ENCODE data around the gene MAPKBP1. TPM values are rescaled to one million over a fixed set of nuclear protein-coding genes. Genes with fewer than 3 reads are reported as not detected.

The MAPKBP1 gene
- total RNA-seq, 1 donor from 2014 or later = 19.4 TPM

DNA sequence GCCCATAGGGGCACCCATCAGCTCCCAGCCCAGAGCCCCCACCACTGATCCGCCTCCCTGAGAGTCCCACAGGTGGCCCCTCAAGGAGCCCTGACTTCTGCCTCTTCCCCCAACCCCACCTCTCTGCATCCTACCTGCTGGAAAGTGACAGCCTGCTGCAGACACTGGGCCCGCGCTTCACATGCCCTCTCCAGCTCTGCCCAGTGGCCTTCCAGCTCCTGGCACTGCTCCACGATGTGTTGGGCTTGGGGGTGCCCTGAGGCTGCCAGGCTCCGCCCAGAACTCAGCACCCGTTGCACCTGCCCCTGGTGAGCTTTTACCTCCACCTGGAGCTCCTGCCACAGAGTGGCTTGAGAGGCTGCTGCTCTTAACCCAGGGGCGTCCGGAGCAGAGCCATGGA lies 99.4 kb downstream of the MAPKBP1 start:
- no peak for DNase-seq

DNA sequence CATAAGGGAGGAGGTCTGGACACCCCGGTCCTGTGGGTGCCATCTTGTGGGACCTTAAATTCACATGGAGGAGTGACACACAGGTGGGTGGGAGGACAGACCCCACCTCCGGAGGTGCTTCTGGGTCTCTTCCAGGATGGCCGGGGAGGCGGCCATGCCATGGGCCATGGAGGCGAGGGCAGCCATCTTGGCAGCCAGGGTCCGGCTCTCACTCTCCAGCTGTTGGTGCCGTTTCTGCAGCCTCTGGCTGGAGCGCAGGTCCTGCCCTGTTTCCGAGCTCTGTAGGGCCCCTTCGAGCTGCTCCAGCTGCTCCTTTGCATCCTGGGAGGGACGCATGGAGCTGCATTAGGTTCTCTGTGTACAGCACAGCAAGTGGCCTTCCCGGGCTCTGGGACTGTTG lies 100.5 kb downstream of the MAPKBP1 start:
- DNase-seq = no peak

DNA sequence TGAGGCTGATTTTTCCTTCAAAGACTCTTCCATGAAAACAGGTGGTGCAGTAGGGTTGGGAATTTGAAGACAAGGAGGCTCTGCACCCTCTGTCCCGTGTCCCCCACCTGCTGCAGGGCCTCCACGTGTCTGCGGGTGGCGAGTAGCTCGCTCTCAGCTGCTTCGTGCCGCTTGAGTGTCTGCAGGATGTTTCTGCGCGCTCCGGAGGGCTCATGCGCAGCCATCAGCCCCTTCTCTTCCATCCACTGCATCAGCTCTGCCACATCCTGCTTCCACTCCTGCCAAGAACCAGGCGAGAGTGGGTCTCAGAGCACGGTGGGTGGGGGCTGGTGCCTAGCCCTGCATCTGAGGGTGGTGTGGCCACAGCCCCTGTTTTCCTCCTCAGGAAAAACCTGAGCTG lies 101.7 kb downstream of the MAPKBP1 start:
- DNase-seq = no peak

DNA sequence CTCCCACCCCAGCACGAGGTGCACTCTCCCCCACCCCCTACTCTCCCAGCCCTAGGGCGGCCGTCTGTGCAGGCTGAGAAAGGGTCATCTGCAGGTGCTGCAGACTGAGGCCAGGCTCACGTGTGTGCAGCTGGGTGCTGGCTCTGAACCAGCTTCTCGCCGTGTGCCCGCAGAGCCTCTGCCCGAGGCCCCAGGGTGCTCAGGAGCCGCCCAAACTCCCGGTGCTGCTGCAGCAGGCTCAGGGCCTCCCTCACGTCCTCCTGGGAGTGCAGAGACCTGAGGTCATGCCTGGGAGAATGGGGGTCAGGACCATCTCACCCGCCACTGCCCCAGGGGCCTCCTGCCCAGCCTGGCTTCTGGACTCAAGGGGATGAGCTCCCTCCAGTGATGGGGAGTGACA lies 102.4 kb downstream of the MAPKBP1 start:
- no peak for DNase-seq

Other genes starting within 250 kb of the MAPKBP1 start
- gene RPAP1, start 230.2 kb upstream of the MAPKBP1 start, total RNA-seq = 35.9 and 68.0 TPM in 2 replicates
- 2.6 and 5.0 TPM in 2 replicates for gene TYRO3, start 215.3 kb upstream of the MAPKBP1 start, total RNA-seq
- 42.0 and 59.7 TPM in 2 replicates for gene MGA, start 114.1 kb upstream of the MAPKBP1 start, total RNA-seq
- gene JMJD7, start 53.6 kb downstream of the MAPKBP1 start, total RNA-seq = 4.1 and 5.3 TPM in 2 replicates
- gene PLA2G4B, start 64.4 kb downstream of the MAPKBP1 start, total RNA-seq = 0.23 and 1.0 TPM in 2 replicates
- 3.2 and 11.1 TPM in 2 replicates for gene SPTBN5, start 119.6 kb downstream of the MAPKBP1 start, total RNA-seq
- 84.4 and 128 TPM in 2 replicates for gene EHD4, start 198.1 kb downstream of the MAPKBP1 start, total RNA-seq
- not detected in 2 replicates for gene PLA2G4E, start 246.6 kb downstream of the MAPKBP1 start, total RNA-seq

Measured in dermis blood vessel endothelial cell (primary cell).